ENCODE results near the gene POLR3K.

Gene POLR3K

DNA sequence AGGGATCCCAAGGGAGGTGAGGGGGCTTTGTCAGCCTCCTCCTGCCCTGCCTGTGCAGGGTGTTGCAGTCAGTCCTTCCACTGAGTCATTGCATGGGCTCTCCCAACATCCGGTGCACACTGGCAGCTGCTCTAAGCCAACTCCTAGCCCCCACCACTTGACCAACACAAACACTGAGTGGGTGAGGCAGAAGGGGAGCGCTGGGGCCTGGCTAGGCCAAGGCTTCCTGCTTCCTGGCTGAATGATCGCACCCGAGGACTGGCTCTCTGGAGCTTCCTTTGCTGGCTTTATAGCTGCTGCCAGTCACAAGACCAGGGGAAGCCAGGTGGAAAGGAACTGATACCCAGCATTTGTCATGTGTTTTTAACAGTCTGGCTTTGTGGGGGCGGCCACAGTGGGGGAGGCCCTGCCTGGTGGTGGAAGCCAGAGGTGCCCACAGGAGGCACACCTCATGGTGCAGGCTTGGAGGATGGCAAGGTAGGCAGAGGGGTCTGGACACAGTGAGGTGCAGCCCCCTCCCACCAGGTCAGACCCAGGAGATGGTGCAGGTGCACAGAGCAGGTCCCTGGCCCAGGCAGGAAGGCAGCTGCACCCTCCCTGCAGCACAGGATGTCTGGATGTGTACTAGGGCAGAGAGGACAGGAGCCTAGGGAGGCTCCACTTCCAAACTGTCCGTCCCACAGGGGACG, 31.5 kb upstream of the POLR3K start (continued):
- TF ChIP-seq ZNF391 (tag by site-specific recombination; IDR thresholded peaks at IDR 0.05; ENCODE audit: borderline replicate concordance, low read depth) (no peak), ZNF157 (tag by site-specific recombination; IDR thresholded peaks at IDR 0.05) (no peak), ZNF747 (tag by site-specific recombination; IDR thresholded peaks at IDR 0.05) (no peak), HOXD13 (CRISPR knock-in tag; IDR thresholded peaks at IDR 0.05; ENCODE audit: borderline replicate concordance) (no peak), ZNF416 (tag by site-specific recombination; IDR thresholded peaks at IDR 0.05) (no peak), ZNF19 (tag by site-specific recombination; IDR thresholded peaks at IDR 0.05; ENCODE audit: low read depth) (no peak), ZNF324 (tag by site-specific recombination; IDR thresholded peaks at IDR 0.05) (no peak), IKZF3 (tag by site-specific recombination; IDR thresholded peaks at IDR 0.05) (no peak), ZBTB48 (tag by site-specific recombination; IDR thresholded peaks at IDR 0.05) (no peak), ZNF121 (tag by site-specific recombination; IDR thresholded peaks at IDR 0.05) (no peak), ZNF169 (tag by site-specific recombination; IDR thresholded peaks at IDR 0.05) (no peak), MEIS1 (CRISPR knock-in tag; IDR thresholded peaks at IDR 0.05; ENCODE audit: borderline replicate concordance) (no peak), ZNF292 (tag by site-specific recombination; IDR thresholded peaks at IDR 0.05; ENCODE audit: borderline replicate concordance, low read depth) (no peak), ZNF555 (tag by site-specific recombination; conservative IDR thresholded peaks at IDR 0.05) (no peak), YY2 (tag by site-specific recombination; IDR thresholded peaks at IDR 0.05) (no peak), ZNF214 (tag by site-specific recombination; IDR thresholded peaks at IDR 0.05; ENCODE audit: borderline replicate concordance) (no peak), ZNF600 (tag by site-specific recombination; IDR thresholded peaks at IDR 0.05) (0 out of 2 replicates have a peak, but pooled peaks have one; percentile 4), SP3 (tag by site-specific recombination; IDR thresholded peaks at IDR 0.05) (0 out of 2 replicates have a peak, but pooled peaks have one; percentile 11), SCRT2 (tag by site-specific recombination; IDR thresholded peaks at IDR 0.05) (no peak), ZNF585B (tag by site-specific recombination; IDR thresholded peaks at IDR 0.05) (no peak), ZNF544 (tag by site-specific recombination; IDR thresholded peaks at IDR 0.05) (no peak), ZNF366 (tag by site-specific recombination; conservative IDR thresholded peaks at IDR 0.05) (no peak), YY1 (tag by site-specific recombination; IDR thresholded peaks at IDR 0.05) (no peak), ZNF792 (tag by site-specific recombination; IDR thresholded peaks at IDR 0.05) (no peak), ZBTB20 (tag by site-specific recombination; IDR thresholded peaks at IDR 0.05) (no peak), ZNF561 (tag by site-specific recombination; IDR thresholded peaks at IDR 0.05; ENCODE audit: borderline replicate concordance) (no peak), HOXC10 (CRISPR knock-in tag; IDR thresholded peaks at IDR 0.05) (no peak), ZNF529 (tag by site-specific recombination; IDR thresholded peaks at IDR 0.05; ENCODE audit: insufficient replicate concordance) (no peak), ZNF394 (tag by site-specific recombination; IDR thresholded peaks at IDR 0.05; ENCODE audit: borderline replicate concordance) (no peak), SP7 (tag by site-specific recombination; IDR thresholded peaks at IDR 0.05) (peak; percentile 43; the same call in 1 of the 2 replicates), KLF1 (tag by site-specific recombination; IDR thresholded peaks at IDR 0.05) (no peak), GLIS2 (tag by site-specific recombination; IDR thresholded peaks at IDR 0.05) (no peak)
- TF ChIP-seq, protein P1, sequence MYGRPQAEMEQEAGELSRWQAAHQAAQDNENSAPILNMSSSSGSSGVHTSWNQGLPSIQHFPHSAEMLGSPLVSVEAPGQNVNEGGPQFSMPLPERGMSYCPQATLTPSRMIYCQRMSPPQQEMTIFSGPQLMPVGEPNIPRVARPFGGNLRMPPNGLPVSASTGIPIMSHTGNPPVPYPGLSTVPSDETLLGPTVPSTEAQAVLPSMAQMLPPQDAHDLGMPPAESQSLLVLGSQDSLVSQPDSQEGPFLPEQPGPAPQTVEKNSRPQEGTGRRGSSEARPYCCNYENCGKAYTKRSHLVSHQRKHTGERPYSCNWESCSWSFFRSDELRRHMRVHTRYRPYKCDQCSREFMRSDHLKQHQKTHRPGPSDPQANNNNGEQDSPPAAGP (tag by site-specific recombination; IDR thresholded peaks at IDR 0.05) = peak; percentile 88
- TF ChIP-seq, protein P2, sequence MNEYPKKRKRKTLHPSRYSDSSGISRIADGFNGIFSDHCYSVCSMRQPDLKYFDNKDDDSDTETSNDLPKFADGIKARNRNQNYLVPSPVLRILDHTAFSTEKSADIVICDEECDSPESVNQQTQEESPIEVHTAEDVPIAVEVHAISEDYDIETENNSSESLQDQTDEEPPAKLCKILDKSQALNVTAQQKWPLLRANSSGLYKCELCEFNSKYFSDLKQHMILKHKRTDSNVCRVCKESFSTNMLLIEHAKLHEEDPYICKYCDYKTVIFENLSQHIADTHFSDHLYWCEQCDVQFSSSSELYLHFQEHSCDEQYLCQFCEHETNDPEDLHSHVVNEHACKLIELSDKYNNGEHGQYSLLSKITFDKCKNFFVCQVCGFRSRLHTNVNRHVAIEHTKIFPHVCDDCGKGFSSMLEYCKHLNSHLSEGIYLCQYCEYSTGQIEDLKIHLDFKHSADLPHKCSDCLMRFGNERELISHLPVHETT (tag by site-specific recombination; IDR thresholded peaks at IDR 0.05) = no peak
- TF ChIP-seq, protein P3, sequence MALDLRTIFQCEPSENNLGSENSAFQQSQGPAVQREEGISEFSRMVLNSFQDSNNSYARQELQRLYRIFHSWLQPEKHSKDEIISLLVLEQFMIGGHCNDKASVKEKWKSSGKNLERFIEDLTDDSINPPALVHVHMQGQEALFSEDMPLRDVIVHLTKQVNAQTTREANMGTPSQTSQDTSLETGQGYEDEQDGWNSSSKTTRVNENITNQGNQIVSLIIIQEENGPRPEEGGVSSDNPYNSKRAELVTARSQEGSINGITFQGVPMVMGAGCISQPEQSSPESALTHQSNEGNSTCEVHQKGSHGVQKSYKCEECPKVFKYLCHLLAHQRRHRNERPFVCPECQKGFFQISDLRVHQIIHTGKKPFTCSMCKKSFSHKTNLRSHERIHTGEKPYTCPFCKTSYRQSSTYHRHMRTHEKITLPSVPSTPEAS (tag by site-specific recombination; IDR thresholded peaks at IDR 0.05) = no peak
- TF ChIP-seq, protein P4, sequence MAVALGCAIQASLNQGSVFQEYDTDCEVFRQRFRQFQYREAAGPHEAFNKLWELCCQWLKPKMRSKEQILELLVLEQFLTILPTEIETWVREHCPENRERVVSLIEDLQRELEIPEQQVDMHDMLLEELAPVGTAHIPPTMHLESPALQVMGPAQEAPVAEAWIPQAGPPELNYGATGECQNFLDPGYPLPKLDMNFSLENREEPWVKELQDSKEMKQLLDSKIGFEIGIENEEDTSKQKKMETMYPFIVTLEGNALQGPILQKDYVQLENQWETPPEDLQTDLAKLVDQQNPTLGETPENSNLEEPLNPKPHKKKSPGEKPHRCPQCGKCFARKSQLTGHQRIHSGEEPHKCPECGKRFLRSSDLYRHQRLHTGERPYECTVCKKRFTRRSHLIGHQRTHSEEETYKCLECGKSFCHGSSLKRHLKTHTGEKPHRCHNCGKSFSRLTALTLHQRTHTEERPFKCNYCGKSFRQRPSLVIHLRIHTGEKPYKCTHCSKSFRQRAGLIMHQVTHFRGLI (tag by site-specific recombination; IDR thresholded peaks at IDR 0.05) = no peak

Data from HEK293 (cell line).